WI38 (cell line): ENCODE data around the gene CEMP1.

ENCODE experiments used
- H3K4me3 ChIP-seq: 2 replicates; pipeline ENCODE4 v1.5.1; 2011; ENCODE audit warnings: low read depth, mild to moderate bottlenecking, control low read depth, low read length
- CTCF ChIP-seq: IDR thresholded peaks from 2 replicates; pipeline ENCODE4 v1.5.1; 2012; ENCODE audit warnings: low read depth, mild to moderate bottlenecking, control low read depth, low read length

CEMP1 gene

GRCh38 chr16:2494616-2495015 lies 36.6 kb downstream of the CEMP1 start:
- H3K4me3 ChIP-seq: no peak overlapping the region

GRCh38 chr16:2493605-2494004 lies 37.6 kb downstream of the CEMP1 start:
- no peak for TF ChIP-seq CTCF
- no peak overlapping the region for H3K4me3 ChIP-seq

More at GRCh38 chr16:2494616-2495015, 36.6 kb downstream of the CEMP1 start:
- no peak for TF ChIP-seq CTCF

- H3K4me3 ChIP-seq: no peak overlapping the region
Observed at GRCh38 chr16:2492292-2492691, 38.9 kb downstream of the CEMP1 start.

GRCh38 chr16:2490190-2491105 lies 40.8 kb downstream of the CEMP1 start:
- TF ChIP-seq CTCF: no peak

More at GRCh38 chr16:2492292-2492691, 38.9 kb downstream of the CEMP1 start:
- TF ChIP-seq CTCF: no peak

GRCh38 chr16:2489581-2489980 lies 41.6 kb downstream of the CEMP1 start:
- TF ChIP-seq CTCF: no peak
- H3K4me3 ChIP-seq: no peak overlapping the region

More at GRCh38 chr16:2490190-2491105, 40.8 kb downstream of the CEMP1 start:
- H3K4me3 ChIP-seq: no peak overlapping the region

GRCh38 chr16:2487903-2488531 lies 43.2 kb downstream of the CEMP1 start:
- TF ChIP-seq CTCF: no peak
- H3K4me3 ChIP-seq: no peak overlapping the region

- H3K4me3 ChIP-seq: no peak overlapping the region
- no peak for TF ChIP-seq CTCF
Observed at GRCh38 chr16:2487517-2487842, 43.7 kb downstream of the CEMP1 start.
